IPS-15b (cell line): ENCODE data around the gene PKD2L2.
"Not testable (repeated sequence)": the region's sequence is repeated elsewhere in the genome, so short reads cannot be mapped to it uniquely, and the experiment has no call there.

ENCODE experiments used
- H3K27me3 ChIP-seq: one replicate; pipeline ENCODE4 v1.6.1; 2013; ENCODE audit warnings: low read length; ENCODE audit not compliant: control insufficient read depth, insufficient read depth
- H3K36me3 ChIP-seq: one replicate; pipeline ENCODE4 v1.6.1; 2013; ENCODE audit warnings: low read length; ENCODE audit not compliant: control insufficient read depth, insufficient read depth
- H3K4me1 ChIP-seq: one replicate; pipeline ENCODE4 v1.6.1; 2013; ENCODE audit warnings: mild to moderate bottlenecking, low read length; ENCODE audit not compliant: control insufficient read depth, insufficient read depth
- H3K4me3 ChIP-seq: one replicate; pipeline ENCODE4 v1.5.1; 2013; ENCODE audit warnings: low read depth, low read length
- H3K9ac ChIP-seq: one replicate; pipeline ENCODE4 v1.6.1; 2013; ENCODE audit warnings: low read depth, mild to moderate bottlenecking, low read length
- H3K9me3 ChIP-seq: one replicate; pipeline ENCODE4 v1.6.1; 2013; ENCODE audit warnings: mild to moderate bottlenecking, low read length; ENCODE audit not compliant: control insufficient read depth, insufficient read depth

The PKD2L2 gene

DNA sequence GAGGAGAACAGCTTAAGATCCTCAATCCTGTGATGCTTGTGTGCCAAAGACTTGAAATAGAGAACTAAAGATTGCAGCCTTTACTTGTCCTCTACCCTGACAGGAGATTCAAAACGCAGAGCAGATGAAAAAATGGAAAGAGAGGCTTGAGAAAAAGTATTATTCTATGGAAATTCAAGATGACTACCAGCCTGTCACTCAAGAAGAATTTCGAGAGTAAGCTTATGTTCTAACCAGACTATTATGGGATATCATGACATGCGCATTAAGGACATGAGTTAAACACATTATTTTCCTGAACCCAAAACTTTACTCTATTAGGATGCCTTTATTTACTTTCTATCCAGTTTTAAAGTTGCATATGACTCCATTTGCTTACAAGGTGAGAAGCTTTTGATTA lies 46.4 kb downstream of the PKD2L2 start:
- Histone ChIP-seq H3K4me1 (no peaks in the 10 kb centered on the region), H3K36me3 (peaks cover 11% of the 10 kb centered on the region), H3K27me3 (no peaks in the 10 kb centered on the region), H3K4me3 (no peak overlapping the region), H3K9ac (no peak overlapping the region), H3K9me3 (no peaks in the 10 kb centered on the region)

DNA sequence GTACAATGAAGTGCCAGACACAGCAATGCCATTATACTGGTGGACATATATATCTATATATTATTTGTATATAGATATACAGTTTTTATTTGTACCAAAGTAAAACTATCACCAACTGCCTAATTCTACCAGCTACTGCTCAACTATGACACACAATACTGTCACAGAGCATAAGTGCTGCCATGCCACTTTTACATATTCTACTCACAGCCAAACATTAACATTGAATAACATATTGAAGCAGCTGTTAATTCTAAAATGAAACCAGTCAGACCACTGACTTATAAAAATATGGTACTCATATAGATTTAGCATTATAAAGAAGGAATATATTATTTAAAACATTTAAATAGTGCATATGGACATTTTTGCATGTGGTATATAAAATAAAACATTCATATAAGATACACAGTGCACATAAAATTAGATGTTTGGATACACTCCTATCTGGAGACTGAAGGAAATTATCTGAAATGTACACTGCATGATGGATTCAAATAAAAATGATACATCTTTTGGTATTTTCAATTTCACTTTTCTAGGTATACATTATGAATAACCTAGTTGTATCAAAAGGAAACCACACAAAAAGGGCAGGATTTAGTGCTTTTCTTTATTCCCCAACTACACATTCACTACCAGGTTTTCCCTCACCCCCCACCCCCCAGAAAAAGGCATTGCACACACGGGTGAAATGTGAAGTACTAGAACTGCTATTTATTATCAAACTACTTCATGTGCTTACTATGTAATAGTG lies 48.9 kb downstream of the PKD2L2 start:
- peaks cover 11% of the 10 kb centered on the region for H3K36me3 ChIP-seq
- H3K27me3 ChIP-seq: no peaks in the 10 kb centered on the region
- no peaks in the 10 kb centered on the region for H3K9me3 ChIP-seq
- no peak overlapping the region for H3K4me3 ChIP-seq
- H3K4me1 ChIP-seq: no peaks in the 10 kb centered on the region
- no peak overlapping the region for H3K9ac ChIP-seq

- Histone ChIP-seq H3K27me3 (no peaks in the 10 kb centered on the region), H3K4me1 (no peaks in the 10 kb centered on the region), H3K4me3 (no peak overlapping the region), H3K36me3 (peaks cover 11% of the 10 kb centered on the region), H3K9ac (no peak overlapping the region), H3K9me3 (no peaks in the 10 kb centered on the region)
Observed at GRCh38 chr5:137938751-137939143, 49.5 kb downstream of the PKD2L2 start.

- Histone ChIP-seq H3K36me3 (peaks cover 14% of the 10 kb centered on the region), H3K9me3 (no peaks in the 10 kb centered on the region), H3K4me1 (no peaks in the 10 kb centered on the region), H3K9ac (no peak overlapping the region), H3K27me3 (no peaks in the 10 kb centered on the region), H3K4me3 (no peak overlapping the region)
Observed at GRCh38 chr5:137939331-137939730, 50.1 kb downstream of the PKD2L2 start.

DNA sequence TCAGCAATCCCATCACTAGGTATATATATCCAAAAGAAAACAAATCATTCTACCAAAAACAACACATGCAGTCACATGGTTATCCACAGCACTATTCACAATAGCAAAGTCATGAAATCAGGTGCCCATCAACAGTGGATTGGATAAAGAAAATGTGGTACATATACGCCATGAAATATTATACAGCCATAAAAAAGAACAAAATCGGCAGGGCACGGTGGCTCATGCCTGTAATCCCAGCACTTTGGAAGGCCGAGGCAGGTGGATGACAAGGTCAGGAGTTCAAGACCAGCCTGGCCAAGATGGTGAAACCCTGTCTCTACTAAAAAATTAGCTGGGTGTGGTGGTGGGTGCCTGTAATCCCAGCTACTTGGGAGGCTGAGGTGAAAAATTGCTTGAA lies 55.0 kb downstream of the PKD2L2 start:
- peaks cover 12% of the 10 kb centered on the region for H3K36me3 ChIP-seq

DNA sequence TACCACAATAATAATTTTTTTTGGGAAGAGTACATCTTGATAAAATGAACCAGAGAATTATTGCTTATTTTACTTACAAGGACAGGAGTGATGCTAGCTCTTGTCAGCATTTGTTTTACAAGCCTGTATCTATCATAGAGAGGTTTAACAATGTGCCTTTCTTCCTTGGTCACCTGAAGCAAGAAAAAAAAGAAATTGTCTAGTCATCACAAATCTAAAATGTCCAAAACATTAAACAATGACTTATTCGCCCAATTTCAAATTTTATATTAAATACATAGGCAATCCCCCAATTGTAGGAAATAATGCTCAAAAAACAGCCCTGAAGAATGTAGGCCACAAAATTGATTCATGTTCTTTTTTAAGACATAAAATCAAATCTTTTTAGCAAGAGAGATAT lies 56.6 kb downstream of the PKD2L2 start:
- H3K9ac ChIP-seq: no peak overlapping the region
- no peaks in the 10 kb centered on the region for H3K9me3 ChIP-seq
- H3K36me3 ChIP-seq: peaks cover 3% of the 10 kb centered on the region
- H3K4me3 ChIP-seq: no peak overlapping the region
- H3K27me3 ChIP-seq: no peaks in the 10 kb centered on the region
- H3K4me1 ChIP-seq: no peaks in the 10 kb centered on the region

More for the DNA sequence above, 55.0 kb downstream of the PKD2L2 start:
- not testable (repeated sequence) for H3K9me3 ChIP-seq, H3K4me1 ChIP-seq, H3K9ac ChIP-seq, H3K27me3 ChIP-seq, H3K4me3 ChIP-seq

DNA sequence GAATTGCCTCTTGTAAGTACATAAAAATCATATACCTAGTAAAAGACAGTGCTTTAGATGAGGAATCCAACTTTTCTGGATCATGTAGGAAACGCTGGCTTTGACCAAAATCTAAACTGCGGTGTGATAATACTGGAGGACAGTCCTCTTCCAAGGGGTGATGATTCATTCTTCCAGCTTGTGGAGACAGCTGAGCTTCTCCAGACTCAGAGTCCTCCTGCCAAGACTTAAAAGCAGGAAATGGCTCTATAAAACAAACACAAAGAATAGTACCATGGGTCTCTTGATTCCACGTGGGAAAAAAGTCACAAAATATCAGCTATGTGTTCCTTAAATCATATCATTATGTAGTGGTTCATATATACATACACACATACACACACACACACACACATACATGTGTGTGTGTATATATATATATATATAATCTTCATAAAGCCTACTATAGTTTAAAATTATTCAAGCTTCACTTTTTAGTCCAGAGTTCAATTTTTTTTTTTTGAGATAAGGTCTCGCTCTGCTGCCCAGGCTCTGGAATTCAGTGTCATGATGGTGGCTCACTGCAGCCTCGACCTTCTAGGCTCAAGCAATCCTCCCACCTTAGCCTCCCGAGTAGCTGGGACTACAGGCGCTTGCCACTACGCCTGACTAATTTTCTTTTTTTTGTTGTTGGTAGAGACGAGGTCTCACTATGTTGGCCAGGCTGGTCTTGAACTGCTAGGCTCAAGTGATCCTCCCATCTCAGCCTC lies 65.0 kb downstream of the PKD2L2 start:
- Histone ChIP-seq H3K27me3 (no peaks in the 10 kb centered on the region), H3K4me3 (no peak overlapping the region), H3K9me3 (no peaks in the 10 kb centered on the region), H3K9ac (no peak overlapping the region), H3K36me3 (peaks cover 6% of the 10 kb centered on the region), H3K4me1 (no peaks in the 10 kb centered on the region)

DNA sequence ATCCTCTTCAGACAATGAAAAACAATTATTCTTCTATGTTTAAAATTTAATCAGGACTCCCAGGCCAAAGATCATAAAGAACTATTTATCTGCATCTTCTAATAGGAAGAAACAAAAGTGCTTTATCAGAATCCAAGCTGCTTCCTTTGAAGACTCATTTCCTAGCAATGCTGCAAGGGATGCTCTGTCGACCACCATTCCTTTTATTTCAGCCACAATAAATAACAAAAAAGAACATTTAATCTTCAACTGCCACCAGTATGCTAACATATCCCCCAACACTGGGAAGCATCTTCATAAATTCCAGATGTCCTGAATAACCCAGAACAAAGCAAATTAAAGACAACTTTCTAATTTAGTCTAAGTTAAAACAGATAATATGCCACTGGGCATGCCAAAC lies 68.7 kb downstream of the PKD2L2 start:
- H3K36me3 ChIP-seq: peaks cover 4% of the 10 kb centered on the region
- H3K9me3 ChIP-seq: no peaks in the 10 kb centered on the region
- H3K4me1 ChIP-seq: no peaks in the 10 kb centered on the region
- H3K4me3 ChIP-seq: no peak overlapping the region
- no peak overlapping the region for H3K9ac ChIP-seq
- no peaks in the 10 kb centered on the region for H3K27me3 ChIP-seq

DNA sequence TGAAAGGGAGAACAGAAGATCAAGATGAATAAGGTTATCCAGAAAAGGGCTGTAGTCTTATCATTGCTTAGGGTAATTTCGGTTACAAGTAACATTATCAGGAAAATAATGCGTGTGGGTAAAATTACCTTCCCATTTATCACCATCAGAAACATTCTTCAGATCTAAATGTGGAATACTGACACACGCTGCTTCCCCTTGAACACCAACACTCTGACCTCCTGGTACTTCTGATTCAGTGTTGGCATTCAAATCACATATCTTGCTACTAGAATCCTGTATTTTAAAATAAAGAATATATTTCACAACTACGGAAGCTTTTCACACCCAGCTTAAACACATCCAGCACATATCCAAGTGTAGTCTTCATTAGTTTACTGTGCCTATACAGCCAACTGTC lies 70.2 kb downstream of the PKD2L2 start:
- H3K36me3 ChIP-seq: no peaks in the 10 kb centered on the region
- H3K9ac ChIP-seq: no peak overlapping the region
- H3K9me3 ChIP-seq: no peaks in the 10 kb centered on the region
- no peak overlapping the region for H3K4me3 ChIP-seq
- H3K27me3 ChIP-seq: no peaks in the 10 kb centered on the region
- H3K4me1 ChIP-seq: no peaks in the 10 kb centered on the region

- Histone ChIP-seq H3K4me1 (no peaks in the 10 kb centered on the region), H3K4me3 (no peak overlapping the region), H3K27me3 (no peaks in the 10 kb centered on the region), H3K9me3 (no peaks in the 10 kb centered on the region), H3K9ac (no peak overlapping the region), H3K36me3 (no peaks in the 10 kb centered on the region)
Observed at GRCh38 chr5:137960141-137960540, 70.9 kb downstream of the PKD2L2 start.

- Histone ChIP-seq H3K4me1 (no peaks in the 10 kb centered on the region), H3K36me3 (no peaks in the 10 kb centered on the region), H3K9ac (no peak overlapping the region), H3K27me3 (no peaks in the 10 kb centered on the region), H3K9me3 (no peaks in the 10 kb centered on the region), H3K4me3 (no peak overlapping the region)
Observed at GRCh38 chr5:137960819-137961218, 71.6 kb downstream of the PKD2L2 start.

- not testable (repeated sequence) for H3K27me3 ChIP-seq, H3K4me1 ChIP-seq, H3K9me3 ChIP-seq, H3K9ac ChIP-seq, H3K4me3 ChIP-seq
- peaks cover 11% of the 10 kb centered on the region for H3K36me3 ChIP-seq
Observed at GRCh38 chr5:137970384-137970783, 81.1 kb downstream of the PKD2L2 start.
